NT2/D1 (cell line): ENCODE measurements around the gene FMO3.

Experiments used
- DNase-seq: peaks from one replicate; pipeline ENCODE4 v3.0.0-alpha.2; 2011; ENCODE audit warnings: low read depth, low spot score
- H3K27me3 ChIP-seq: 2 replicates; pipeline ENCODE4 v1.6.0; 2011; ENCODE audit warnings: mild to moderate bottlenecking; ENCODE audit not compliant: insufficient read length, insufficient read depth
- H3K36me3 ChIP-seq: 2 replicates; pipeline ENCODE4 v1.6.1; 2011; ENCODE audit warnings: mild to moderate bottlenecking, low read length, mixed read lengths; ENCODE audit not compliant: insufficient read depth, insufficient read length
- H3K4me1 ChIP-seq: 2 replicates; pipeline ENCODE4 v1.5.1; 2011; ENCODE audit not compliant: insufficient read depth, insufficient read length
- H3K4me3 ChIP-seq: 2 replicates; pipeline ENCODE4 v1.5.1; 2011; ENCODE audit warnings: low read depth; ENCODE audit not compliant: insufficient read length
- H3K9ac ChIP-seq: 2 replicates; pipeline ENCODE4 v1.6.0; 2011; ENCODE audit warnings: low read depth; ENCODE audit not compliant: insufficient read length
- H3K9me3 ChIP-seq: 2 replicates; pipeline ENCODE4 v1.5.1; 2011; ENCODE audit warnings: mild to moderate bottlenecking, low read length; ENCODE audit not compliant: insufficient read depth
- SUZ12 ChIP-seq: IDR thresholded peaks from 2 replicates; pipeline ENCODE4 v1.6.1; 2011; ENCODE audit not compliant: insufficient read length, insufficient read depth; ENCODE audit errors: extremely low read depth
- YY1 ChIP-seq: IDR thresholded peaks from 2 replicates; pipeline ENCODE4 v1.6.1; 2011; ENCODE audit not compliant: insufficient read length, insufficient read depth
- ZNF274 ChIP-seq: IDR thresholded peaks from 2 replicates; pipeline ENCODE4 v1.6.1; 2011; ENCODE audit warnings: mild to moderate bottlenecking, low read depth, low read length

The FMO3 gene

GRCh38 chr1:171090604-171091003 is at the start of gene FMO3:
Gene FMO3, plus strand, starts transcription at chr1:171090905. Its CDS starts 1,754 bp downstream, at chr1:171092659.
- no peak for TF ChIP-seq SUZ12
- TF ChIP-seq ZNF274 = no peak
- no peak for TF ChIP-seq YY1
- no peaks in the 10 kb centered on the region for H3K27me3 ChIP-seq

GRCh38 chr1:171048014-171048413 is 42.7 kb upstream of the FMO3 start:
- Histone ChIP-seq H3K27me3 (no peaks in the 10 kb centered on the region), H3K9me3 (0 out of 2 replicates have a peak, but pooled peaks cover 4% of the 10 kb centered on the region), H3K9ac (no peak overlapping the region), H3K4me3 (no peak overlapping the region), H3K36me3 (no peaks in the 10 kb centered on the region), H3K4me1 (no peaks in the 10 kb centered on the region)
- no peak for DNase-seq
- TF ChIP-seq YY1 (no peak), SUZ12 (no peak), ZNF274 (no peak)

More at GRCh38 chr1:171090604-171091003, at the start of gene FMO3:
- Histone ChIP-seq H3K9ac (no peak within 1 kb of the TSS), H3K36me3 (no peaks in the 10 kb centered on the region), H3K4me3 (no peak within 1 kb of the TSS), H3K4me1 (no peaks in the 10 kb centered on the region), H3K9me3 (no peaks in the 10 kb centered on the region)
- DNase-seq = no peak

GRCh38 chr1:171052977-171053376 is 37.7 kb upstream of the FMO3 start:
- DNase-seq = no peak
- H3K36me3 ChIP-seq = no peaks in the 10 kb centered on the region
- no peak overlapping the region for H3K4me3 ChIP-seq
- H3K27me3 ChIP-seq = no peaks in the 10 kb centered on the region
- H3K9me3 ChIP-seq = no peaks in the 10 kb centered on the region
- H3K4me1 ChIP-seq = peaks cover 3% of the 10 kb centered on the region
- no peak overlapping the region for H3K9ac ChIP-seq
- TF ChIP-seq YY1 = no peak
- no peak for TF ChIP-seq SUZ12
- TF ChIP-seq ZNF274 = no peak

- Histone ChIP-seq H3K4me1 (peaks cover 3% of the 10 kb centered on the region), H3K36me3 (no peaks in the 10 kb centered on the region), H3K9ac (no peak overlapping the region), H3K4me3 (no peak overlapping the region), H3K9me3 (no peaks in the 10 kb centered on the region), H3K27me3 (no peaks in the 10 kb centered on the region)
- DNase-seq = no peak
- TF ChIP-seq SUZ12 = no peak
- TF ChIP-seq ZNF274 = no peak
- no peak for TF ChIP-seq YY1
Measured at GRCh38 chr1:171055966-171056643, 34.6 kb upstream of the FMO3 start.

GRCh38 chr1:171061425-171062143 is 29.1 kb upstream of the FMO3 start:
- Histone ChIP-seq H3K4me1 (no peaks in the 10 kb centered on the region), H3K36me3 (no peaks in the 10 kb centered on the region), H3K9ac (no peak overlapping the region), H3K9me3 (no peaks in the 10 kb centered on the region), H3K27me3 (no peaks in the 10 kb centered on the region), H3K4me3 (no peak overlapping the region)
- no peak for DNase-seq
- no peak for TF ChIP-seq SUZ12
- no peak for TF ChIP-seq ZNF274
- TF ChIP-seq YY1 = no peak

GRCh38 chr1:171062902-171063301 is 27.8 kb upstream of the FMO3 start:
- Histone ChIP-seq H3K9ac (no peak overlapping the region), H3K4me3 (no peak overlapping the region), H3K27me3 (no peaks in the 10 kb centered on the region), H3K36me3 (no peaks in the 10 kb centered on the region), H3K4me1 (no peaks in the 10 kb centered on the region), H3K9me3 (no peaks in the 10 kb centered on the region)
- TF ChIP-seq ZNF274 = no peak
- no peak for TF ChIP-seq SUZ12
- TF ChIP-seq YY1 = no peak
- DNase-seq = no peak

GRCh38 chr1:171075041-171075440 is 15.7 kb upstream of the FMO3 start:
- no peak for TF ChIP-seq ZNF274
- no peak for TF ChIP-seq SUZ12
- no peak for TF ChIP-seq YY1
- no peak for DNase-seq
- Histone ChIP-seq H3K27me3 (no peaks in the 10 kb centered on the region), H3K9me3 (no peaks in the 10 kb centered on the region), H3K4me1 (no peaks in the 10 kb centered on the region), H3K36me3 (no peaks in the 10 kb centered on the region), H3K9ac (no peak overlapping the region), H3K4me3 (no peak overlapping the region)
